GM12872 (cell line): ENCODE measurements around the gene TRAPPC2.

Source experiments
- TF ChIP-seq, protein P1 (sequence below): IDR thresholded peaks from 3 replicates; pipeline ENCODE4 v1.5.1; 2011; ENCODE audit warnings: low read depth, mild to moderate bottlenecking, low read length, moderate library complexity; ENCODE audit not compliant: insufficient read depth

Gene TRAPPC2

DNA sequence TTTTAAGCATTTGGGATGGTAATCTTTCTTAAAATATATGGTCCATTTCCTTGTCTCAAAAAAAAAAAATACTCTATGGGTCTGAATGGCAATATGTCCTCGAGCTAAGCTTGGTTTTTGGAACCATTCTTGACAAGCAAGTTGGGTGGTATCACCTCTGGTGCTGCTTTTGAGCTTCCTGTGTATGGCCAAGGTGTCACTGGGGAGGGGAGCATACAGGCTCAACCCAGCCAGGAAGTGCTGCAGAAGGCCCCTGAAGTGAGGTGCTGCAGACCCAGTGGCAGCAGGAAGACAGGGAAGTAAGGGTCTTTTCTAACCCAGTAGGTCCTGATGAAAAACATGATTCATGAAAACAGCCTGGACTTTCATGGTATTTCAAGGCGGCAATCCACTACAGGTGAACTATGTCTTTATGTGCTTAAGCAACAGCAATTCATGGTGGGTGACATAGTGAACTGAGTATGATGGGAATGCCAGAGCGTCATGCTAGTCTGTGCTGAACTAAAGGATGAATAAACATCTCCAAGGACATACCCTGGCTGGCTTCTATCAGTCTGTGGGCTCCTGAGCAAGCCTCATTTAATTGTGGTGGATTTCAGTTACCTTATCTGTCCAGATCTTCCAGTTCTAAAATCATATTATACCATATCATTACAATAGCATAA lies 15.1 kb downstream of the TRAPPC2 start:
- TF ChIP-seq, protein P1, sequence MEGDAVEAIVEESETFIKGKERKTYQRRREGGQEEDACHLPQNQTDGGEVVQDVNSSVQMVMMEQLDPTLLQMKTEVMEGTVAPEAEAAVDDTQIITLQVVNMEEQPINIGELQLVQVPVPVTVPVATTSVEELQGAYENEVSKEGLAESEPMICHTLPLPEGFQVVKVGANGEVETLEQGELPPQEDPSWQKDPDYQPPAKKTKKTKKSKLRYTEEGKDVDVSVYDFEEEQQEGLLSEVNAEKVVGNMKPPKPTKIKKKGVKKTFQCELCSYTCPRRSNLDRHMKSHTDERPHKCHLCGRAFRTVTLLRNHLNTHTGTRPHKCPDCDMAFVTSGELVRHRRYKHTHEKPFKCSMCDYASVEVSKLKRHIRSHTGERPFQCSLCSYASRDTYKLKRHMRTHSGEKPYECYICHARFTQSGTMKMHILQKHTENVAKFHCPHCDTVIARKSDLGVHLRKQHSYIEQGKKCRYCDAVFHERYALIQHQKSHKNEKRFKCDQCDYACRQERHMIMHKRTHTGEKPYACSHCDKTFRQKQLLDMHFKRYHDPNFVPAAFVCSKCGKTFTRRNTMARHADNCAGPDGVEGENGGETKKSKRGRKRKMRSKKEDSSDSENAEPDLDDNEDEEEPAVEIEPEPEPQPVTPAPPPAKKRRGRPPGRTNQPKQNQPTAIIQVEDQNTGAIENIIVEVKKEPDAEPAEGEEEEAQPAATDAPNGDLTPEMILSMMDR: no peak

DNA sequence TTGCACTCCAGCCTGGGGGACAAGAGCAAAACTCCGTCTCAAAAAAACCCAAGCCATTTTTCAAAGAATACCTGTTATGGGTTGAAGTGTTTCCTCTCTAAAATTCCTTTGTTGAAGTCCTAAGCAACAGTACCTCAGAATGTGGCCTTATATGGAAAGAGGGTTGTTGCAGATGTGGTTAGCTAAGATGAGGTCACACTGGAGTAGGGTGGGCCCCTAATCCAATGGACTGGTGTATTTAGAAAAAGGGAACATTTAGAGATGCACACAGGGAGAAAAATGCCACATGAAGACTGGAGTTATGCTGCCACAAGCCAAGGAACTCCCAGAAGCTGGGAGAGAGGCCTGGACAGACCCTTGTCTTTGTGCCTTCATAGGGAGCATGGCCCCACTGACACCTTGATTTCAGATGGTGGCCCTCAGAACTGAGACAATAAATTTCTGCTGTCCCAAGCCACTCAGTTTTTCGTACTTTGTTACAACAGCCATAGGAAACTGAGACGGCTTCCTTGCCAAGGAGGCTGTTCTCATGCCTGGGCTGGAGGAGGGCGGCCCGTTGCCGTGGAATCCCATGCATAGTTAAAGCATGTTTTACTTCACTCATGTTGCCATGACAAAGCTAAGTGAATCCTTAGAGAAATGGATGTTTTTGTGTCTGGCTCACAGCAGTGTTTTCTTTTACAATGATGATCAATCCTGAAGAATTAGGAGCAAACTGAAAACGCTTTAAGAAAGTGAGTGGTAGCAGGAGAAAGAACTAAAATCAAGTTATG lies 16.5 kb downstream of the TRAPPC2 start:
- TF ChIP-seq, protein P1: no peak

DNA sequence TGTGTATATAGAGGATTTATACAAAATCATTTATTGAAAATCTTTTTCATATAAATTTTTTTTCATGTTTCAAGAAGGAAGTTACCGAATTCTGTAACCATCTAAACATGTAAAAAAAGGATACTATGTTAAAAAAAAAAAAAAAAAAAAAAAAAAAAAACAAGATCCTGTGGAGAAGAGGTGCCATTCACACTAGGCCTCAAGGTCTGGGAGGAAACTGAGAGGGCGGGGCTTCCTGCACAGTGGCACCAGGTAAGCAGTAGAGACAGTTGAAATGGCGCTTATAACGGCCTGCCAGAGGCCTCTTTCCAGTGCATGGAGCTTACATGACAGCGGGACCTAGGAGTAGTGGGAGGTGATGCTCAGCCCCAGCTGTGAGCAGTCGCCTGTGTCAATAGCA lies 17.5 kb downstream of the TRAPPC2 start:
- TF ChIP-seq, protein P1: no peak

DNA sequence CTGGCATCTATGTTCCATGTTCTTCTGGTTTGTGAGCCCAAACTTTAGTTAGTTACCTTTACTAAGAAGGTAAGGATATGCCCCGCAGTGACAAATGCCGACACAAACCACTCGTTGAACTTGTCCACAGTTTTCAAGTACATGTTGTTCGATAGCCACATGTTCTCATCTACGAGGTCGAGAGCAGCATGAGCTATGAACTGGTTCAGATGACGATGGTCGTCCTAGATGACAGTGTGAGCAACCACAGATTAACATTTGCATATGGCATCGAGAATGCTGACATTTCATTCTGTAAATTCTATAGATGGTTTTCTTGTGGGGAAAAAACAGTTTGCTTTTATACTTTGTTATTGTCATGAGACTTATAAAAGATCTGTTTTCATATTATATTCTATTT lies 18.0 kb downstream of the TRAPPC2 start:
- TF ChIP-seq, protein P1: no peak

DNA sequence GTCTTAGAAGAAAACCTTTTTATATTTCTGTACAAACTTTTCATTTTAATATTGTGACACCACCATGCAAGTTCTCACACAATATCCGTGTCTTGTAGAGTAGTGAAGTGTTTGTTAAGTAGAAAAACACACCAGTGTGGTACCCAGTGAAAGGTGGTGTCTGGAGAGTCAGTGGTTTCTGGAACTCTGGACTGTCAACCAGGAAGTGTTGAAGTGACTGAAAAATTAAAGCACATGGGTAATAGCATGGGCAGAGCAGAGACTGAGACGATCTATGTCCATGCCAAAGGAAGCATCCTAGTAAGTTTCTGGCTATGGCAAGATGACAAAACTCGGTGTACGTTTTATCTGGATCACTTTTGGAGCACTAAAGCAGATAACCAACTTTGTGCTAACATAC lies 23.3 kb downstream of the TRAPPC2 start:
- TF ChIP-seq, protein P1: no peak

DNA sequence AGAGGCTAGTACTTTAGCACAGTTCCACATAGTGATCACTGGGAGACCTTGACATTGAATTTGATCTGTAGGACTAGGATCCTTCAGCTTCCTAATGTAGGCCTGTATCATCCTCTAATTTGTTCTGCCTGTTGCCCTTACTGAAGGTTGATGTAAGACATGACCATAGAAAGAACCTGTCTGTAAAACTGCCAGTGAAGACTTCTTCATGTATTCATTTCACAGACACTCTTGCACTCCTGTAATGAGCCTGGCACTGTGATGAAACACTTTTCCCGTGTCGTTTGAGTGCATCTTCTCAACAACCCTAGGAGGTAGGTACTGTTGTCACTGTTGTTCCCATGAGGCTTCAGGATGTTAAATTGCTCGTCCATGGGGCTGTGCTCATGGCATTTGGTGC lies 30.8 kb downstream of the TRAPPC2 start:
- TF ChIP-seq, protein P1: no peak

DNA sequence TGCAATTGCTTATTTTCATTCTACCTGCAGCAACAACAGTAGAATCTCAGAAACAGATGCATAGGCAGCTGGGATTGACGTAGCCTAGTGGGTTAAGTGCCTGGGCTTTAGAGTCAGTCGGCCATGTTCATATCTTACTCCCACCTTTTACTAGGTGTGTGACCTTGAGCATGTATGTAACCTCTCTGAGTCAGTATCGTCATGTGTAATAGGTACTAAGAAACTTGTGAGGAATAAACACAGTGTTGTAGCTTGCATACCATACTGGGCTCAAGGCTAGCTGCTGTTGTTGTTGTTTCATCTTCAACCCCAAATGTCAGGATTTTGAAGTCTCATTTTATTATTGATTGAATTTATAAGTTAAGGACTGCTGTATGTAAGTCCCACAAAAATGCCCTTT lies 31.3 kb downstream of the TRAPPC2 start:
- TF ChIP-seq, protein P1: no peak
